ENCODE measurements around the gene CBR1. TPM values are rescaled to one million over a fixed set of nuclear protein-coding genes. Genes with fewer than 3 reads are reported as not detected.

Gene CBR1
- total and polyA plus RNA-seq, 2 donors (not counting 3 experiments of a cell fraction or from before 2014, with no cell fraction given) = 41.3 to 124 TPM

- Histone ChIP-seq H3K36me3 (ENCODE audit: control insufficient read depth in 2 of 2, extremely low read depth in 1 of 2, insufficient read depth in 2 of 2, low read length in 2 of 2) (no peaks in the 10 kb centered on the region), H3K9ac (replicated peaks; ENCODE audit: extremely low read depth, insufficient read depth, low read length) (no peak overlapping the region), H3K4me1 (ENCODE audit: control insufficient read depth, extremely low read depth, insufficient read depth, low read length) (no peaks in the 10 kb centered on the region), H2AFZ (ENCODE audit: low read depth, low read length) (no peak overlapping the region), H3K4me2 (ENCODE audit: insufficient read depth, low read length) (no peak overlapping the region), H3K9me1 (replicated peaks; ENCODE audit: control insufficient read depth, extremely low read depth, insufficient read depth, low read length) (no peaks in the 10 kb centered on the region), H3K27ac (ENCODE audit: insufficient read depth, low read depth, low read length) (no peak overlapping the region), H3K27me3 (ENCODE audit: control insufficient read depth in 2 of 2, insufficient read depth in 2 of 2, low read length in 2 of 2) (peaks cover 0 to 3% of the 10 kb centered on the region in 2 experiments), H4K20me1 (replicated peaks; ENCODE audit: control insufficient read depth, extremely low read depth, insufficient read depth, low read length) (no peaks in the 10 kb centered on the region), H3K4me3 (replicated peaks in 1 of 3; ENCODE audit: insufficient read depth in 1 of 3, low read depth in 1 of 3, low read length in 3 of 3) (no peak overlapping the region), H3K79me2 (ENCODE audit: control insufficient read depth, insufficient read depth, low read length) (no peaks in the 10 kb centered on the region), H3K9me3 (replicated peaks; ENCODE audit: control insufficient read depth, insufficient read depth, low read length) (no peaks in the 10 kb centered on the region)
- CTCF ChIA-PET = interaction anchor here (1.0 to 1.1 kb wide), 2 partner anchors 1277 to 1330 kb away, joined by 3 read pairs; no protein-coding TSS in a partner anchor
- FAIRE-seq (no peak), DNase-seq (ENCODE audit: low read depth, low spot score) (no peak)
- POLR2A ChIA-PET = no interaction called here
- dilution Hi-C loops (cut with MboI; ENCODE audit: extremely low pct_ligation_motif_present, low sequenced_read_pairs) (no loop called here), intact Hi-C loops (cut with micrococcal nuclease) (no loop called here)
- no peak for TF ChIP-seq POLR2A (IDR thresholded peaks at IDR 0.05; ENCODE audit: low read depth, low read length)
- no peak for TF ChIP-seq GATA2 (IDR thresholded peaks at IDR 0.05; ENCODE audit: insufficient read depth, insufficient read length, low read depth, low read length)
- no peak for TF ChIP-seq POLR2AphosphoS5 (IDR thresholded peaks at IDR 0.05; ENCODE audit: insufficient read depth, low read depth, low read length)
- TF ChIP-seq JUN (IDR thresholded peaks at IDR 0.05; ENCODE audit: borderline replicate concordance, insufficient read depth, insufficient read length, low read depth) = no peak
- TF ChIP-seq CTCF (IDR thresholded peaks at IDR 0.05; ENCODE audit: extremely low read depth in 1 of 2, insufficient read depth in 1 of 2, low read depth in 1 of 2, low read length in 2 of 2) = no peak
- TF ChIP-seq EZH2 (IDR thresholded peaks at IDR 0.05; ENCODE audit: borderline replicate concordance, low read depth, low read length, severe bottlenecking) = no peak
- TF ChIP-seq MYC (IDR thresholded peaks at IDR 0.05; ENCODE audit: low read depth, low read length) = no peak
- no peak for TF ChIP-seq MAX (IDR thresholded peaks at IDR 0.05; ENCODE audit: insufficient read depth, insufficient read length)
- no peak for TF ChIP-seq FOS (IDR thresholded peaks at IDR 0.05; ENCODE audit: borderline replicate concordance, insufficient read depth, low read length)
- no TSS peak for BruUV-seq (replicated peaks)
Observed at GRCh38 chr21:36023092-36023480, 46.7 kb upstream of the CBR1 start.

All from endothelial cell of umbilical vein (primary cell).